Stimulated activated naive CD8-positive, alpha-beta T cell treated with anti-CD3 and anti-CD28 coated beads, Interleukin-15, amount 100 ng/mL, for 72 hours (primary cell): Measurements from ENCODE around the gene TTC22.

ENCODE experiments used
- ATAC-seq: fragments of 150-1000 bp; cut with Tn5 transposase; 2 replicates; pipeline ENCODE4 v1.10.0; 2021; ENCODE audit warnings: mild to moderate bottlenecking, moderate library complexity
- DNase-seq, 2 donors: peaks; one replicate each; pipeline ENCODE4 v3.0.0; 2021 to 2022
- H3K27ac Mint-ChIP-seq, 2 donors: one replicate each; pipeline ENCODE4 v1.8.0; 2022; ENCODE audit warnings: mild to moderate bottlenecking in 2 of 2, mixed read lengths in 2 of 2, moderate library complexity in 2 of 2
- H3K27me3 Mint-ChIP-seq: one replicate; pipeline ENCODE4 v1.8.0; 2022; ENCODE audit warnings: mixed read lengths
- H3K4me1 Mint-ChIP-seq: one replicate; pipeline ENCODE4 v1.8.0; 2022; ENCODE audit warnings: mild to moderate bottlenecking, mixed read lengths
- H3K4me3 Mint-ChIP-seq, 2 donors: one replicate each; pipeline ENCODE4 v1.8.0; 2022; ENCODE audit warnings: mild to moderate bottlenecking in 2 of 2, mixed read lengths in 2 of 2, moderate library complexity in 1 of 2
- H3K9me3 Mint-ChIP-seq, 2 donors: one replicate each; pipeline ENCODE4 v1.8.0; 2022; ENCODE audit warnings: mixed read lengths in 2 of 2

Gene TTC22

GRCh38 chr1:54815086-54815876 is 14.2 kb upstream of the TTC22 start:
- H3K27ac Mint-ChIP-seq = peak overlapping the region in 1 of 2 donors; percentile 71
- no peaks in the 10 kb centered on the region for H3K9me3 Mint-ChIP-seq
- no peak for ATAC-seq
- no peak overlapping the region for H3K4me3 Mint-ChIP-seq
- no peak for DNase-seq
- no peaks in the 10 kb centered on the region for H3K27me3 Mint-ChIP-seq
- peaks cover 28% of the 10 kb centered on the region for H3K4me1 Mint-ChIP-seq

GRCh38 chr1:54814571-54814970 is 13.4 kb upstream of the TTC22 start:
- Mint-ChIP-seq H3K27me3 (no peaks in the 10 kb centered on the region), H3K9me3 (no peaks in the 10 kb centered on the region), H3K4me3 (no peak overlapping the region), H3K27ac (no peak overlapping the region), H3K4me1 (peaks cover 35% of the 10 kb centered on the region)
- ATAC-seq = no peak
- no peak for DNase-seq

GRCh38 chr1:54814126-54814498 is 13.0 kb upstream of the TTC22 start:
- no peak overlapping the region for H3K4me3 Mint-ChIP-seq
- no peak overlapping the region for H3K27ac Mint-ChIP-seq
- DNase-seq = no peak
- no peak for ATAC-seq
- peaks cover 35% of the 10 kb centered on the region for H3K4me1 Mint-ChIP-seq
- H3K27me3 Mint-ChIP-seq = no peaks in the 10 kb centered on the region
- no peaks in the 10 kb centered on the region for H3K9me3 Mint-ChIP-seq

- peak overlapping the region; percentile 25 to 46 for H3K4me3 Mint-ChIP-seq
- no peak for ATAC-seq
Measured at GRCh38 chr1:54813485-54814125, 12.5 kb upstream of the TTC22 start.

GRCh38 chr1:54812801-54813484 is 11.8 kb upstream of the TTC22 start:
- Mint-ChIP-seq H3K4me1 (peaks cover 30% of the 10 kb centered on the region), H3K27ac (no peak overlapping the region), H3K9me3 (no peaks in the 10 kb centered on the region), H3K27me3 (no peaks in the 10 kb centered on the region), H3K4me3 (peak overlapping the region; percentile 25 to 46)
- peak in 1 of 2 donors; percentile 43 for DNase-seq
- ATAC-seq = peak; percentile 76

More at GRCh38 chr1:54813485-54814125, 12.5 kb upstream of the TTC22 start:
- Mint-ChIP-seq H3K4me1 (peaks cover 35% of the 10 kb centered on the region), H3K27me3 (no peaks in the 10 kb centered on the region), H3K27ac (peak overlapping the region in 1 of 2 donors; percentile 31), H3K9me3 (no peaks in the 10 kb centered on the region)
- DNase-seq = no peak

GRCh38 chr1:54811739-54812655 is 10.9 kb upstream of the TTC22 start:
- no peaks in the 10 kb centered on the region for H3K9me3 Mint-ChIP-seq
- H3K27me3 Mint-ChIP-seq = no peaks in the 10 kb centered on the region
- DNase-seq = no peak
- ATAC-seq = no peak
- no peak overlapping the region for H3K4me3 Mint-ChIP-seq
- H3K4me1 Mint-ChIP-seq = peaks cover 30% of the 10 kb centered on the region
- H3K27ac Mint-ChIP-seq = no peak overlapping the region

GRCh38 chr1:54811066-54811465 is 9.9 kb upstream of the TTC22 start:
- no peak for DNase-seq
- no peak for ATAC-seq
- peaks cover 33% of the 10 kb centered on the region for H3K4me1 Mint-ChIP-seq
- H3K27ac Mint-ChIP-seq = no peak overlapping the region
- H3K4me3 Mint-ChIP-seq = no peak overlapping the region
- H3K27me3 Mint-ChIP-seq = no peaks in the 10 kb centered on the region
- H3K9me3 Mint-ChIP-seq = no peaks in the 10 kb centered on the region

GRCh38 chr1:54810153-54810942 is 9.2 kb upstream of the TTC22 start:
- no peak overlapping the region for H3K4me3 Mint-ChIP-seq
- peak; percentile 84 for ATAC-seq
- peaks cover 35% of the 10 kb centered on the region for H3K4me1 Mint-ChIP-seq
- H3K27ac Mint-ChIP-seq = no peak overlapping the region
- peak; percentile 68 for DNase-seq
- no peaks in the 10 kb centered on the region for H3K27me3 Mint-ChIP-seq
- H3K9me3 Mint-ChIP-seq = no peaks in the 10 kb centered on the region

GRCh38 chr1:54809496-54810074 is 8.5 kb upstream of the TTC22 start:
- Mint-ChIP-seq H3K27ac (no peak overlapping the region), H3K4me1 (peaks cover 42% of the 10 kb centered on the region)

GRCh38 chr1:54808443-54809207 is 7.5 kb upstream of the TTC22 start:
- DNase-seq = no peak
- Mint-ChIP-seq H3K4me1 (peaks cover 52% of the 10 kb centered on the region), H3K27me3 (no peaks in the 10 kb centered on the region), H3K4me3 (no peak overlapping the region), H3K9me3 (no peaks in the 10 kb centered on the region), H3K27ac (no peak overlapping the region)
- ATAC-seq = no peak

More at GRCh38 chr1:54809496-54810074, 8.5 kb upstream of the TTC22 start:
- DNase-seq (no peak), ATAC-seq (no peak)
- H3K4me3 Mint-ChIP-seq = no peak overlapping the region
- no peaks in the 10 kb centered on the region for H3K27me3 Mint-ChIP-seq
- H3K9me3 Mint-ChIP-seq = no peaks in the 10 kb centered on the region

- DNase-seq (no peak), ATAC-seq (no peak)
- Mint-ChIP-seq H3K4me1 (peaks cover 44% of the 10 kb centered on the region), H3K9me3 (no peaks in the 10 kb centered on the region), H3K27ac (peak overlapping the region in 1 of 2 donors; percentile 31), H3K27me3 (no peaks in the 10 kb centered on the region), H3K4me3 (no peak overlapping the region)
Measured at GRCh38 chr1:54807756-54808155, 6.6 kb upstream of the TTC22 start.

- peak; percentile 51 for ATAC-seq
- Mint-ChIP-seq H3K9me3 (no peaks in the 10 kb centered on the region), H3K27me3 (no peaks in the 10 kb centered on the region), H3K4me3 (no peak overlapping the region), H3K27ac (no peak overlapping the region), H3K4me1 (peaks cover 40% of the 10 kb centered on the region)
- DNase-seq = peak in 1 of 2 donors; percentile 23
Measured at GRCh38 chr1:54806931-54807611, 5.9 kb upstream of the TTC22 start.

GRCh38 chr1:54805981-54806381 is 4.9 kb upstream of the TTC22 start:
- no peak for ATAC-seq

More at GRCh38 chr1:54805981-54806381, 4.9 kb upstream of the TTC22 start:
- Mint-ChIP-seq H3K4me1 (peaks cover 47% of the 10 kb centered on the region), H3K4me3 (no peak overlapping the region), H3K27me3 (no peaks in the 10 kb centered on the region), H3K27ac (no peak overlapping the region), H3K9me3 (no peaks in the 10 kb centered on the region)
- DNase-seq = no peak
